CD8-positive, alpha-beta memory T cell (primary cell): ENCODE data around the gene SETD3. TPM values are rescaled to one million over a fixed set of nuclear protein-coding genes. Genes with fewer than 3 reads are reported as not detected.
A peak's percentile ranks its signal among the peaks of the same experiment; 100 is the strongest.

Experiments
- CTCF ChIA-PET: fragments of 350-600 bp; sonication (Branson Sonifier 250); formaldehyde crosslinking; loops from one replicate; lab custom pipeline; 2021; ENCODE audit warnings: antibody characterized with exemption; lab: Charles Lee
- POLR2A ChIA-PET: fragments of 350-600 bp; sonication (Branson Sonifier 250); formaldehyde crosslinking; loops from one replicate; lab custom pipeline; 2021; ENCODE audit warnings: antibody characterized with exemption; lab: Charles Lee
- DNase-seq, 5 donors: peaks; one replicate each; pipeline versions ENCODE4 v3.0.0 to v3.0.0-alpha.2; 2020 to 2022; ENCODE audit warnings: mixed read lengths in 1 of 5
- H3K27ac ChIP-seq: one replicate; pipeline ENCODE4 v1.7.0; 2013; ENCODE audit warnings: low read depth, mild to moderate bottlenecking, low read length, moderate library complexity
- H3K27me3 ChIP-seq: 2 replicates; pipeline ENCODE4 v1.7.0; 2013; ENCODE audit warnings: low read length, mild to moderate bottlenecking; ENCODE audit not compliant: insufficient read depth, poor library complexity, severe bottlenecking
- H3K36me3 ChIP-seq: 2 replicates; pipeline ENCODE4 v1.7.0; 2013; ENCODE audit warnings: mild to moderate bottlenecking, low read length, moderate library complexity; ENCODE audit not compliant: insufficient read depth
- H3K4me1 ChIP-seq: 2 replicates; pipeline ENCODE4 v1.7.0; 2013; ENCODE audit warnings: mild to moderate bottlenecking, low read length, moderate library complexity; ENCODE audit not compliant: insufficient read depth
- H3K4me3 ChIP-seq: 2 replicates; pipeline ENCODE4 v1.7.0; 2013; ENCODE audit warnings: mild to moderate bottlenecking, low read length
- H3K9me3 ChIP-seq: 2 replicates; pipeline ENCODE4 v1.7.0; 2013; ENCODE audit warnings: mild to moderate bottlenecking, low read length
- H3K27ac Mint-ChIP-seq, 8 donors: one replicate each; pipeline ENCODE4 v1.8.0; 2020 to 2021; ENCODE audit warnings: mixed read lengths in 8 of 8, mild to moderate bottlenecking in 6 of 8, inconsistent platforms in 3 of 8, moderate library complexity in 3 of 8
- H3K27me3 Mint-ChIP-seq, 2 donors: one replicate each; pipeline ENCODE4 v1.8.0; 2020 to 2021; ENCODE audit warnings: mixed read lengths in 2 of 2, mild to moderate bottlenecking in 1 of 2, moderate library complexity in 1 of 2
- H3K36me3 Mint-ChIP-seq, 3 donors: one replicate each; pipeline ENCODE4 v1.8.0; 2020 to 2021; ENCODE audit warnings: mixed read lengths in 3 of 3, inconsistent platforms in 1 of 3, mild to moderate bottlenecking in 1 of 3
- H3K4me1 Mint-ChIP-seq, 3 donors: one replicate each; pipeline ENCODE4 v1.8.0; 2020 to 2021; ENCODE audit warnings: mixed read lengths in 3 of 3, inconsistent platforms in 1 of 3, mild to moderate bottlenecking in 1 of 3
- H3K4me3 Mint-ChIP-seq, 7 donors: one replicate each; pipeline ENCODE4 v1.8.0; 2020 to 2021; ENCODE audit warnings: mixed read lengths in 7 of 7, mild to moderate bottlenecking in 6 of 7, moderate library complexity in 4 of 7, inconsistent platforms in 2 of 7
- H3K9me3 Mint-ChIP-seq, 5 donors: one replicate each; pipeline ENCODE4 v1.8.0; 2020 to 2022; ENCODE audit warnings: mixed read lengths in 5 of 5, mild to moderate bottlenecking in 3 of 5, moderate library complexity in 2 of 5, inconsistent platforms in 1 of 5
- polyA plus RNA-seq: library from polyadenylated mRNA; unstranded; fragments of 300-500 nt; fragmentation: Illumina TruSeq; gene quantifications from one replicate; pipeline ENCODE4 v1.2.3, GENCODE V29; 2021
- total RNA-seq, 2 experiments: library from RNA; stranded (reverse); gene quantifications; one replicate each; pipeline ENCODE4 v1.2.3, GENCODE V29; 2021

Gene SETD3
- total and polyA plus RNA-seq, 3 experiments from 2014 or later: 52.1 to 57.9 (median 57.1) TPM

- no peak for DNase-seq
- Mint-ChIP-seq H3K27me3 (no peaks in the 10 kb centered on the region), H3K4me1 (peaks cover 41 to 51% (median 42%) of the 10 kb centered on the region in 3 donors), H3K4me3 (peak overlapping the region in 1 of 7 donors; percentile 50), H3K27ac (peak overlapping the region; percentile 13 to 90 (median 46)), H3K9me3 (no peaks in the 10 kb centered on the region), H3K36me3 (peaks cover 7 to 77% (median 33%) of the 10 kb centered on the region in 3 donors)
- H3K9me3 ChIP-seq: no peaks in the 10 kb centered on the region
- CTCF ChIA-PET: no interaction called here
- peaks cover 9% of the 10 kb centered on the region for H3K36me3 ChIP-seq
- H3K27me3 ChIP-seq: no peaks in the 10 kb centered on the region
- no peak overlapping the region for H3K27ac ChIP-seq
- peaks cover 14% of the 10 kb centered on the region for H3K4me1 ChIP-seq
- POLR2A ChIA-PET: no interaction called here
- no peak overlapping the region for H3K4me3 ChIP-seq
These were observed 38.7 kb downstream of the SETD3 start for GRCh38 chr14:99441918-99442317.

- CTCF ChIA-PET: no interaction called here
These were observed 39.3 kb downstream of the SETD3 start for GRCh38 chr14:99441157-99441870.

DNA sequence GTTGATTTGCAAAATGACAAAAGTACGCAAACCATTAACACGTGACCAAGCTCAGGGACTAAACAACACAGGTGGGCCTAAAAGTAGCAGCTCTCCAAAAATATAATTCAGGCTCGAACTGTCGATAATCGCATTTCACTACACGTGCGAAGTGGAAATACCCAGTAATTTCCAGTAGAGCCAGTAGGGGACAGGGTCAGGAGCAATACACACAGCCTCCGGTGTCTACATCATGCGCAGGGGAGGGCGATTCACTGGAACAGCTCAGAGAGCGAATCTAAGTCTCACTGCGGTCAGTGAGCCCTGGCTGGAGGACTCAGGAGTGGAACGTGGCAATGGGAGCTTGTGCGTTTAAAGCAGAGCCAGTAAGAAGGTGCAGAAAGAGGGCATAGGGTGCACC is 40.4 kb downstream of the SETD3 start:
- DNase-seq: no peak
- ChIA-PET CTCF (interaction anchor here (0.6 kb wide), 1 partner anchor 79 kb away, joined by 3 read pairs; no protein-coding TSS in a partner anchor), POLR2A (no interaction called here)
- Mint-ChIP-seq H3K36me3 (peaks cover 10 to 72% (median 33%) of the 10 kb centered on the region in 3 donors), H3K27ac (peak overlapping the region in 1 of 8 donors; percentile 36), H3K4me3 (no peak overlapping the region), H3K27me3 (no peaks in the 10 kb centered on the region), H3K4me1 (peaks cover 55 to 68% (median 58%) of the 10 kb centered on the region in 3 donors), H3K9me3 (no peaks in the 10 kb centered on the region)
- Histone ChIP-seq H3K4me1 (peaks cover 29% of the 10 kb centered on the region), H3K4me3 (no peak overlapping the region), H3K9me3 (no peaks in the 10 kb centered on the region), H3K27ac (no peak overlapping the region), H3K36me3 (peaks cover 8% of the 10 kb centered on the region), H3K27me3 (no peaks in the 10 kb centered on the region)

More at GRCh38 chr14:99441157-99441870, 39.3 kb downstream of the SETD3 start:
- H3K4me1 Mint-ChIP-seq: peaks cover 47 to 57% (median 48%) of the 10 kb centered on the region in 3 donors
- Histone ChIP-seq H3K27ac (no peak overlapping the region), H3K4me1 (peaks cover 21% of the 10 kb centered on the region), H3K27me3 (no peaks in the 10 kb centered on the region), H3K4me3 (no peak overlapping the region), H3K36me3 (peaks cover 9% of the 10 kb centered on the region), H3K9me3 (no peaks in the 10 kb centered on the region)
- no peak for DNase-seq
- POLR2A ChIA-PET: no interaction called here
- peak overlapping the region in 1 of 7 donors; percentile 10 for H3K4me3 Mint-ChIP-seq
- H3K27me3 Mint-ChIP-seq: no peaks in the 10 kb centered on the region
- peaks cover 5 to 74% (median 31%) of the 10 kb centered on the region in 3 donors for H3K36me3 Mint-ChIP-seq
- peak overlapping the region in 5 of 8 donors; percentile 0 to 90 (median 28) for H3K27ac Mint-ChIP-seq
- no peaks in the 10 kb centered on the region for H3K9me3 Mint-ChIP-seq

GRCh38 chr14:99437706-99438105 is 43.0 kb downstream of the SETD3 start:
- no peaks in the 10 kb centered on the region for H3K27me3 Mint-ChIP-seq
- ChIA-PET CTCF (interaction anchor here (0.8 kb wide), 1 partner anchor 22 kb away, joined by 4 read pairs; no protein-coding TSS in a partner anchor), POLR2A (no interaction called here)
- peaks cover 4% of the 10 kb centered on the region for H3K36me3 ChIP-seq
- H3K4me1 Mint-ChIP-seq: peaks cover 61 to 79% (median 64%) of the 10 kb centered on the region in 3 donors
- no peak overlapping the region for H3K4me3 ChIP-seq
- no peaks in the 10 kb centered on the region for H3K9me3 ChIP-seq
- peak overlapping the region; percentile 67 to 95 (median 91) for H3K27ac Mint-ChIP-seq
- no peaks in the 10 kb centered on the region for H3K9me3 Mint-ChIP-seq
- no peak overlapping the region for H3K27ac ChIP-seq
- peaks cover 29% of the 10 kb centered on the region for H3K4me1 ChIP-seq
- H3K27me3 ChIP-seq: no peaks in the 10 kb centered on the region
- DNase-seq: no peak
- peak overlapping the region in 5 of 7 donors; percentile 46 to 84 (median 68) for H3K4me3 Mint-ChIP-seq
- peaks cover 14 to 67% (median 34%) of the 10 kb centered on the region in 3 donors for H3K36me3 Mint-ChIP-seq

- H3K9me3 Mint-ChIP-seq: no peaks in the 10 kb centered on the region
- peaks cover 12 to 68% (median 27%) of the 10 kb centered on the region in 3 donors for H3K36me3 Mint-ChIP-seq
- peak overlapping the region; percentile 67 to 96 (median 91) for H3K27ac Mint-ChIP-seq
- H3K4me1 Mint-ChIP-seq: peaks cover 52 to 70% (median 55%) of the 10 kb centered on the region in 3 donors
- POLR2A ChIA-PET: no interaction called here
- Histone ChIP-seq H3K27me3 (no peaks in the 10 kb centered on the region), H3K4me3 (no peak overlapping the region), H3K36me3 (peaks cover 4% of the 10 kb centered on the region), H3K4me1 (peaks cover 29% of the 10 kb centered on the region), H3K9me3 (no peaks in the 10 kb centered on the region), H3K27ac (no peak overlapping the region)
- peak overlapping the region in 6 of 7 donors; percentile 48 to 86 (median 72) for H3K4me3 Mint-ChIP-seq
- no peaks in the 10 kb centered on the region for H3K27me3 Mint-ChIP-seq
- DNase-seq: peak in 1 of 5 donors; percentile 11
- CTCF ChIA-PET: interaction anchor here (1.4 kb wide), 1 partner anchor 21 kb away, joined by 3 read pairs; no protein-coding TSS in a partner anchor
These were observed 44.1 kb downstream of the SETD3 start for GRCh38 chr14:99436247-99437180.

DNA sequence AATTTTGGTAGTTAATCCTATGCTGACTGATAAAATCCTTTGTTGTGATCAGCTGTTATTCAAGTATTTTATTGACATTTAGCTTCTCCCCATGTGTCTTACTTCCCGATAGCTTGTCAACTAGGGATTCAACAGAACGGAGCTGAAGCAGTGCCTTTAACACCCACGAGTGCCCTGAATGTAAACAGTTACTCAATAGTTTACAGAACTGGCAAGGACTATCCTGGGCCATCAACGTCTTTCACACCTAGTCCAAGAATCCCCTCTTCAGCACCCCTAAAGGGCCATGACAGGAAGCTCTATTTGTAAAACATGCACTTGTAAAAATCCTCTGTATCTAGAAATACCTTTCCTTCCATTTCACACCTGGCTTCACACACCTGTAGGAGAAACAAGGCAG is 45.3 kb downstream of the SETD3 start:
- Mint-ChIP-seq H3K36me3 (peaks cover 12 to 68% (median 28%) of the 10 kb centered on the region in 3 donors), H3K27ac (peak overlapping the region in 7 of 8 donors; percentile 67 to 96 (median 89)), H3K4me3 (peak overlapping the region in 3 of 7 donors; percentile 22 to 86 (median 84)), H3K4me1 (peaks cover 60 to 74% (median 60%) of the 10 kb centered on the region in 3 donors), H3K9me3 (no peaks in the 10 kb centered on the region), H3K27me3 (no peaks in the 10 kb centered on the region)
- Histone ChIP-seq H3K36me3 (peaks cover 4% of the 10 kb centered on the region), H3K4me3 (no peak overlapping the region), H3K27ac (no peak overlapping the region), H3K4me1 (peaks cover 29% of the 10 kb centered on the region), H3K27me3 (no peaks in the 10 kb centered on the region), H3K9me3 (no peaks in the 10 kb centered on the region)
- POLR2A ChIA-PET: no interaction called here
- CTCF ChIA-PET: interaction anchor here (1.4 kb wide), 1 partner anchor 19 kb away, joined by 3 read pairs; no protein-coding TSS in a partner anchor
- DNase-seq: no peak

DNA sequence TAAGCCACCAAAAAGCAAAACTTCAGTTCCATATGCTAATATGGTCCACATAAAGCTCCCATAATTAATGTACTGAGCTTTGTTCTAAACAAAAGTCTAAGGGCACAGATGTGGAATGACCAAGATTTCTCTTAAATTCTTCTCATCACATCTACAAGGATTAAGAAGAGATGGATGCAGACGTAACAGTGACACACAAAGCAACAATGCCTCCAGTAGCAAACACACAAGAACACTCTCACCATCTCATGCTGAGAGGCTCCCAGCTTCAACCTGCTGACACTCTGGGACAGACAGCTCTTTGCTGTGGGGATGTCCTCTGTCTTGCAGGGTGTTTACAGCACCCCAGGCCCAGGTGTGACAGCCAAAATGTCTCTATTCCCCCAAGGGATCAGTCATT is 48.2 kb downstream of the SETD3 start:
- Histone ChIP-seq H3K9me3 (no peaks in the 10 kb centered on the region), H3K27me3 (no peaks in the 10 kb centered on the region), H3K4me3 (no peak overlapping the region), H3K27ac (no peak overlapping the region), H3K36me3 (peaks cover 12% of the 10 kb centered on the region), H3K4me1 (peaks cover 20% of the 10 kb centered on the region)
- DNase-seq: no peak
- Mint-ChIP-seq H3K27ac (peak overlapping the region in 2 of 8 donors; percentile 5 to 17), H3K36me3 (peaks cover 28 to 76% (median 30%) of the 10 kb centered on the region in 3 donors), H3K4me3 (no peak overlapping the region), H3K4me1 (peaks cover 39 to 53% (median 45%) of the 10 kb centered on the region in 3 donors), H3K9me3 (peaks cover 0 to 9% (median 3%) of the 10 kb centered on the region in 5 donors), H3K27me3 (no peaks in the 10 kb centered on the region)
- ChIA-PET POLR2A (no interaction called here), CTCF (no interaction called here)
